ENCODE measurements around the gene MAN2A2.
A peak's percentile ranks its signal among the peaks of the same experiment; 100 is the strongest.
"Not testable (repeated sequence)": the region's sequence is repeated elsewhere in the genome, so short reads cannot be mapped to it uniquely, and the experiment has no call there.

Gene MAN2A2

DNA sequence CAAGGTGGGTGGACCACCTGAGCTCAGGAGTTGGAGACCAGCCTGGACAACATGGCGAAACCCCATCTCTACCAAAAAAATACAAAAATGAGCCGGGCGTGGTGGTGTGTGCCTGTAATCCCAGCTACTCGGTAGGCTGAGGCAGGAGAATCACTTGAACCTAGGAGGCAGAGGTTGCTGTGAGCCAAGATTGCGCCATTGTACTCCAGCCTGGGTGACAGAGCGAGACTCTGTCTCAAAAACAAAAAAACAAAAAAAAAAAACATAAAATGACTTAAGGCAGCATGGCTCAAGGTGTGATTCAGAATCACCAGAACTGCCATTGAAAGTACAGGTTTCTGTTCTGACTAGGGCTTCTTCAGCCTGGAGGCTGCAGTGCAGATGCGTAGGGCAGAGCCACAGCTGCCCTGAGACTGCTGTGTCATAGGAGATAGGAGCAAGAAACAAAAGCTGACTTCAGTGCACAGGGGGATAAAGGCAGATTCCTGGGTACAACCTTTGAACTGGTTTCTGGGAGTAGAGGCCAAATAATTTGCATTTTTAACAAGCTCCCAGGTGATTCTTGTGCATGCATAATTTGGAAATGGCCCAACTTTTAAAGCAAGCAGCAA, 19.7 kb downstream of the MAN2A2 start:
- DNase-seq: not testable (repeated sequence)

DNA sequence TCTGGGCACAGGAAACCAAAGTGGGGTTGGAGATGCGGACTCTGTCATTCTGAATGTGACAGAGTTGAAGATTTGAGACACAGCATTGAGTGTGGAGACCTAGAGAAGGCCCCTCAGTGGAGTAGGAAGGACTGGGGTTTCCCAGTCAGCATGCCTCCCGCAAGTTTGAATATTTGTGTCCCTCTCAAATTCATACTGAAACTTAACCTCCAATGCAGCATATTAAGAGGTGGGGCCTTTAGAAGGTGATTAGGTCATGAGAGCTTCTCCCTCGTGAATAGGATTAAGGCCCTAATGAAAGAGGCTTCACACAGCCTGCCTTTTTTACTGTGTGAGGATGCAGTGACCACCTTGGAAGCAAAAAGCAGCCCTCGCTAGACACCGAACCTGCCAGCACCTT, 21.3 kb downstream of the MAN2A2 start:
- DNase-seq: no peak

- DNase-seq: not testable (repeated sequence)
Measured at GRCh38 chr15:90926766-90927165, 23.7 kb downstream of the MAN2A2 start.

DNA sequence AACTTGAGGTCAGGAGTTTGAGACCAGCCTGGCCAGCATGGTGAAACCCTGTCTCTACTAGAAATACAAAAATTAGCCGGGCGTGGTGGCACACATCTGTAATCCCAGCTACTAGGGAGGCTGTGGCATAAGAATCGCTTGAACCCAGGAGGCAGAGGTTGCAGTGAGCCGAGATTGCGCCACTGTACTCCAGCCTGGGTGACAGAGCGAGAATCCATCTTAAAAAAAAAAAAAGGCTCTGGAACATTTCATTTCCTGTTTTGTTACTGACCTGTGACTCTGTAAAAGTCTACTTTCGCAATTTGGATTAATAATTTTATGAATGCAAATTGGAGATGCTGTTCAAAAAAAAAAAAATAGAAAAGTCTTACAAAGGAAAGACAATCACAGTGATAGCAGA, 25.0 kb downstream of the MAN2A2 start:
- DNase-seq: not testable (repeated sequence)

- DNase-seq: no peak
Measured at GRCh38 chr15:90929246-90930019, 26.3 kb downstream of the MAN2A2 start.

GRCh38 chr15:90930861-90931574, 27.9 kb downstream of the MAN2A2 start:
- no peak for DNase-seq

DNA sequence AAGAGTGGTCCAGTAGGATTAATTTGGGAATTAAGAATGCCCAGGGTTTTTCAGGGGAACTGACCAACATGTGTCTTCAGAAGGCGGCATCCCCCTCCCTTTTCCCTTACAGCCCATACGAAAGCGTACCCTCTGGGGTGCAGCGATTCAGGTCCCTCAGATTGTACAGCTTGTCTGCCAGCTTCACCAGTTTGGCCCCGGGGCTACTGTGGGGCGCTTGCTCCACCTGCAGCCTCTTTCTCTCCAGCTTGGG, 28.4 kb downstream of the MAN2A2 start:
- DNase-seq: no peak

GRCh38 chr15:90931828-90932659, 28.9 kb downstream of the MAN2A2 start, which contains the start of gene HDDC3:
Gene HDDC3, minus strand, starts transcription at chr15:90932549. Its CDS starts 9 bp downstream, at chr15:90932540.
- peak; percentile 85 to 92 for DNase-seq

DNA sequence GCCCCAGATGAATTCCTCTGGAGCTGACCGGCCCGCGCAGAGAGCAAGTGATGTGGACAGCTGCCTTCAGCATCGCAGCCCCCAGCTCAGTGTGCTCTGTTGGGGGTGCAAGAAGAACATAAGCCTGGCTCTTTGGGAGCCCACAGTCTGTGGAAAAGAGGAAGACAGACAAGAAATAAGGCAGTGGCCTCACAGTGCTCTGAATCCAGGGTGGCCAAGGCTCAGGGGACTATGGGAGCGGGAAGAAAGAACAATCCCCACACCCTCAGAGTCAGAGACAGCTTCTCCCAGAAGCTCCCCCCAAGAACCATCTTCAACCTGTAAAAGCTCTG, 29.5 kb downstream of the MAN2A2 start:
- no peak for DNase-seq

GRCh38 chr15:90933301-90933700, 30.2 kb downstream of the MAN2A2 start:
- DNase-seq: no peak

GRCh38 chr15:90934256-90934948, 31.3 kb downstream of the MAN2A2 start:
- peak; percentile 69 to 84 for DNase-seq

- peak; percentile 55 to 84 for DNase-seq
Measured at GRCh38 chr15:90934949-90935751, 32.0 kb downstream of the MAN2A2 start, which contains the start of gene UNC45A. Gene UNC45A, plus strand, starts transcription at chr15:90935285. Its CDS starts 40 bp downstream, at chr15:90935325.

DNA sequence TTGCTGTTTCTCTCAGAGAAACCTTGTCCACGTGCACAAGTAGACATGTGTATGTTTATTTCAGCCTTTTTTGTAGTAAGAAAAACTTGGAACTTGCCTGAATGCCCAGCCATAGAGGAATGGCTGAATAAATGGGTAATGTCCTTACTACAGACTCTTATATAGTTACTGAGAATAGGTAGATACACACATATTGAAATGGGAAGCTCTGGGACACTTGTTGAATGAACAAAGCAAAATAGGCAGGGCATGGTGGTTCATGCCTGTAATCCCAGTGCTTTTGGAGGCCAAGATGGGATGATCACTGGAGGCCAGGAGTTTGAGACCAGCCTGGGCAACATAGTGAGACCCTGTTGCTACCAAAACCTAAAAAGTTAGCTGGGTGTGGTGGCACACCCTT, 33.7 kb downstream of the MAN2A2 start:
- no peak for DNase-seq

GRCh38 chr15:90938261-90938660, 35.2 kb downstream of the MAN2A2 start:
- DNase-seq: no peak

DNA sequence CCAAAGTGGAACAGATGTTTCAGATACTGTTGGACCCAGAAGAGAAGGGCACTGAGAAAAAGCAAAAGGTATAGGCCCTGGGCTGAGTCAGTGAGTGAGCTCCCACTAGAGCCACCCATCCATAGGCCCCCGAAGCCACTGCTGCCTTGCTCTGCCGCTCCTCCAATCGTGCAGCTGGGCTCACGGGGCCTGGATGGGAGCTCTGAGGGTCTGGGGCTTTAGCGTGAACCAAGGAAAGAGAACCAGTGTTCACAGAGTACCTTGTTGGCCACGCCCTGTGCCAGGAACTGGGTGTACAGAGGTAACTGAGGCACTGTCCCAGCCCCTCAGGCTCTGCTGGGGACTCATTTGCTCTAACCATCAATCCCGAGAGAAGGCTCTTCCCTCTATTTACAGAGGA, 36.7 kb downstream of the MAN2A2 start:
- DNase-seq: no peak

DNA sequence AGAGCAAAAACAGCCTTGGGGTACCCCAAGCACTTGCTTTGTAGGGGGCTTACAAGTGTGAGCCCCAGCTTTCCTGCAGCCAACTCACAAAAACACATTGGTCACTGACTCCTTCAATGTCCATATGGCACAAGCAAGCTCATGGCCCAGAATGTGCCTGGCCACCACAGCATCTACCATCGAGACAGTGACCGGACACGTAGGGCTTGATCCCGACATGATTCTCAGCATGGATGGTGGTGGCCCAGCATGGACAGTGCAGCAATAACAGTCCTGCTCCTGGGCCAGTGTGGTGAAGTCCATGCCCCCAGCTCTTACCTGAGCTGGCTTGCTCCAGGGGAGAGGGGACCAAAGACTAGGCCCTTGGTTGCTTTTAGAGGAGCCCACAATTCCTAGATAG, 37.9 kb downstream of the MAN2A2 start:
- no peak for DNase-seq

DNA sequence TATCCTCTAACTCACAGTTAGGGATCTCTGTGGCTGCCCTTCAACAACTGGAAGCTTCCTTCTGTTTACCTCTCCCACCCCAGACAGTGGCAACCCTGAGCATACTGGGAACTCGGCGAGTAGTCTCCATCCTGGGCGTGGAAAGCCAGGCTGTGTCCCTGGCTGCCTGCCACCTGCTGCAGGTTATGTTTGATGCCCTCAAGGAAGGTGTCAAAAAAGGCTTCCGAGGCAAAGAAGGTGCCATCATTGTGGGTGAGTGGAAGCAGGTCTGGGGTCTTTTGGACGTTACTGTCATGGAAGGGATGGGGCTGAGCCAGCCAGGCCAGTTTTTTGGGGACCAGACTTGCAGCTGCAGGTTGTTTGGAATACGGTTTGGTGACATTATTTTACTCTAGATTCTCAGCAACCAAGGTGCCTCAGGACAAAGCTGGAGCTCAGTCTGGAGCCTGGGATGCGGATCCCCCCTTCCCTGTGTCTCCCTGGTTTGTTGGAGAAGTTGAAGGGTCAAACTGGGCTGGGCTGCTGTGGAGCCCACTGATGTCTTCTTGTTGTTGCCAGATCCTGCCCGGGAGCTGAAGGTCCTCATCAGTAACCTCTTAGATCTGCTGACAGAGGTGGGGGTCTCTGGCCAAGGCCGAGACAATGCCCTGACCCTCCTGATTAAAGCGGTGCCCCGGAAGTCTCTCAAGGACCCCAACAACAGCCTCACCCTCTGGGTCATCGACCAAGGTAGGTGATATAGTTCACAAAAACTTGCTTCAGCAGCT, 39.4 kb downstream of the MAN2A2 start:
- DNase-seq: no peak

GRCh38 chr15:90945091-90945490, 42.0 kb downstream of the MAN2A2 start:
- no peak for DNase-seq

GRCh38 chr15:90946538-90946937, 43.4 kb downstream of the MAN2A2 start:
- DNase-seq: no peak

- no peak for DNase-seq
Measured at GRCh38 chr15:90946941-90947576, 44.0 kb downstream of the MAN2A2 start.
